GM10266 (cell line): ENCODE measurements around the gene UBTD2.

ENCODE experiments used
- DNase-seq: peaks from one replicate; pipeline ENCODE4 v3.0.0; 2012; ENCODE audit errors: extremely low spot score
- CTCF ChIP-seq: IDR thresholded peaks from 2 replicates; pipeline ENCODE4 v1.5.1; 2012; ENCODE audit warnings: mild to moderate bottlenecking, low read depth; ENCODE audit not compliant: control insufficient read depth, insufficient read depth; ENCODE audit errors: missing control alignments

The UBTD2 gene

GRCh38 chr5:172182291-172182690, 101.3 kb downstream of the UBTD2 start:
- no peak for DNase-seq
- no peak for TF ChIP-seq CTCF

- no peak for TF ChIP-seq CTCF
- DNase-seq = no peak
Observed at GRCh38 chr5:172180936-172181335, 102.6 kb downstream of the UBTD2 start.

- DNase-seq = peak; percentile 62
- TF ChIP-seq CTCF = no peak
Observed at GRCh38 chr5:172178991-172179989, 104.3 kb downstream of the UBTD2 start.

- TF ChIP-seq CTCF = no peak
- DNase-seq = no peak
Observed at GRCh38 chr5:172178301-172178987, 105.1 kb downstream of the UBTD2 start.

- DNase-seq = no peak
- TF ChIP-seq CTCF = no peak
Observed at GRCh38 chr5:172177176-172177575, 106.4 kb downstream of the UBTD2 start.

- TF ChIP-seq CTCF = no peak
- peak; percentile 71 for DNase-seq
Observed at GRCh38 chr5:172175263-172175719, 108.3 kb downstream of the UBTD2 start.
